ENCODE measurements around the gene NECAB3. TPM values are rescaled to one million over a fixed set of nuclear protein-coding genes. Genes with fewer than 3 reads are reported as not detected.
A peak's percentile ranks its signal among the peaks of the same experiment; 100 is the strongest.
"Not testable (repeated sequence)": the region's sequence is repeated elsewhere in the genome, so short reads cannot be mapped to it uniquely, and the experiment has no call there.

Gene NECAB3
- polyA plus RNA-seq (2013, experiment 1 of 2; ENCODE audit: insufficient read length), result 14.6 TPM
- polyA plus RNA-seq (2013, experiment 2 of 2; ENCODE audit: insufficient read length), result 15.9 TPM

GRCh38 chr20:33674294-33675135, at the start of gene NECAB3:
NECAB3 (minus strand) TSS chr20:33674428; CDS start chr20:33674352, 76 bp downstream.
- peak; percentile 78 for DNase-seq

GRCh38 chr20:33721391-33722140, 47.3 kb upstream of the NECAB3 start:
- DNase-seq, result no peak

- DNase-seq, result peak; percentile 99
Measured at GRCh38 chr20:33719989-33720709, 45.9 kb upstream of the NECAB3 start, which contains the start of gene PXMP4. PXMP4 (minus strand) TSS chr20:33720310; CDS start chr20:33720207, 103 bp downstream.

GRCh38 chr20:33719277-33719988, 45.2 kb upstream of the NECAB3 start:
- DNase-seq, result no peak

- DNase-seq, result no peak
Measured at GRCh38 chr20:33716498-33716897, 42.3 kb upstream of the NECAB3 start.

GRCh38 chr20:33713865-33714367, 39.7 kb upstream of the NECAB3 start:
- no peak for DNase-seq

- DNase-seq, result no peak
Measured at GRCh38 chr20:33711446-33711738, 37.2 kb upstream of the NECAB3 start.

- no peak for DNase-seq
Measured at GRCh38 chr20:33710681-33711445, 36.6 kb upstream of the NECAB3 start.

GRCh38 chr20:33709905-33710541, 35.8 kb upstream of the NECAB3 start:
- DNase-seq, result no peak

GRCh38 chr20:33709398-33709797, 35.2 kb upstream of the NECAB3 start:
- no peak for DNase-seq

GRCh38 chr20:33707668-33708067, 33.4 kb upstream of the NECAB3 start:
- no peak for DNase-seq

GRCh38 chr20:33704197-33704924, 30.1 kb upstream of the NECAB3 start:
- no peak for DNase-seq

GRCh38 chr20:33703498-33704137, 29.4 kb upstream of the NECAB3 start:
- DNase-seq, result no peak

GRCh38 chr20:33702861-33703260, 28.6 kb upstream of the NECAB3 start:
- no peak for DNase-seq

- no peak for DNase-seq
Measured at GRCh38 chr20:33701629-33702450, 27.6 kb upstream of the NECAB3 start.

GRCh38 chr20:33700696-33701441, 26.6 kb upstream of the NECAB3 start:
- DNase-seq, result not testable (repeated sequence)

- DNase-seq, result not testable (repeated sequence)
Measured at GRCh38 chr20:33698966-33699365, 24.7 kb upstream of the NECAB3 start.

- DNase-seq, result peak; percentile 73
Measured at GRCh38 chr20:33697129-33697528, 22.9 kb upstream of the NECAB3 start.
